Caco-2 (cell line): Measurements from ENCODE around the gene STK10. TPM values are rescaled to one million over a fixed set of nuclear protein-coding genes. Genes with fewer than 3 reads are reported as not detected.
A peak's percentile ranks its signal among the peaks of the same experiment; 100 is the strongest.

Source experiments
- BruUV-seq: library from RNA; stranded (reverse); fragments of 400-500 nt; replicated peaks from 2 replicates; lab custom pipeline; 2021; lab: Mats Ljungman, UMichigan
- CTCF ChIA-PET: fragments of 300-600 bp; sonication (Branson Sonifier 250); formaldehyde crosslinking; loops from one replicate; lab custom pipeline; 2022; ENCODE audit warnings: antibody characterized with exemption; lab: Charles Lee
- POLR2A ChIA-PET: fragments of 300-600 bp; sonication (Branson Sonifier 250); formaldehyde crosslinking; loops from one replicate; lab custom pipeline; 2022; ENCODE audit warnings: antibody characterized with exemption; lab: Charles Lee
- DNase-seq, 2 experiments: peaks; one replicate each; pipeline versions ENCODE4 v3.0.0 to v3.0.0-alpha.2; 2020 to 2022
- H3K27me3 ChIP-seq: replicated peaks from 2 replicates; pipeline ENCODE4 v1.6.0; 2011; ENCODE audit warnings: low read length; ENCODE audit not compliant: control insufficient read depth, insufficient read depth
- H3K36me3 ChIP-seq: 2 replicates; pipeline ENCODE4 v1.5.1; 2011; ENCODE audit warnings: low read length; ENCODE audit not compliant: control insufficient read depth, insufficient read depth
- H3K4me1 ChIP-seq: fragments of 250-450 bp; sonication (Bioruptor Pico); 2 replicates; pipeline ENCODE4 v1.5.1; 2020; ENCODE audit warnings: mild to moderate bottlenecking
- H3K4me3 ChIP-seq: 2 replicates; pipeline ENCODE4 v1.5.1; 2011; ENCODE audit warnings: low read depth, mild to moderate bottlenecking, control low read depth, low read length
- H3K9me3 ChIP-seq: fragments of 250-450 bp; sonication (Bioruptor Pico); 2 replicates; pipeline ENCODE4 v1.5.1; 2020; ENCODE audit warnings: mild to moderate bottlenecking, moderate library complexity
- H3K27ac Mint-ChIP-seq: one replicate; pipeline ENCODE4 v1.8.0; 2022; ENCODE audit warnings: mixed read lengths; ENCODE audit not compliant: unreplicated experiment
- H3K27me3 Mint-ChIP-seq: one replicate; pipeline ENCODE4 v1.8.0; 2022; ENCODE audit warnings: mixed read lengths; ENCODE audit not compliant: insufficient read depth, unreplicated experiment
- H3K36me3 Mint-ChIP-seq: one replicate; pipeline ENCODE4 v1.8.0; 2022; ENCODE audit warnings: mild to moderate bottlenecking, mixed read lengths; ENCODE audit not compliant: insufficient read depth, unreplicated experiment
- H3K4me1 Mint-ChIP-seq: one replicate; pipeline ENCODE4 v1.8.0; 2022; ENCODE audit warnings: low read depth, mixed read lengths; ENCODE audit not compliant: unreplicated experiment
- H3K4me3 Mint-ChIP-seq: one replicate; pipeline ENCODE4 v1.8.0; 2022; ENCODE audit warnings: mild to moderate bottlenecking, moderate library complexity, mixed read lengths; ENCODE audit not compliant: unreplicated experiment
- H3K9me3 Mint-ChIP-seq: one replicate; pipeline ENCODE4 v1.8.0; 2022; ENCODE audit warnings: mixed read lengths; ENCODE audit not compliant: unreplicated experiment
- intact Hi-C: fragments of 100-400 bp; cut with micrococcal nuclease; formaldehyde crosslinking; loops from one replicate; pipeline ENCODE4 v1.10.0; 2022; ENCODE audit not compliant: unreplicated experiment
- total RNA-seq: library from RNA; stranded (reverse); gene quantifications from 2 replicates; pipeline ENCODE4 v1.2.3, GENCODE V29; 2022
- TF ChIP-seq, protein P1 (sequence below), 2 experiments: fragments of 200-600 bp in 1 of 2; IDR thresholded peaks; 1 replicate in 1 of 2; 2 replicates in 1 of 2; pipeline versions ENCODE4 v1.5.1 to v1.8.0; 2011 to 2022; ENCODE audit warnings: antibody characterized with exemption in 1 of 2, control low read depth in 1 of 2, inconsistent platforms in 1 of 2, low read depth in 1 of 2, low read length in 1 of 2, mild to moderate bottlenecking in 1 of 2, moderate library complexity in 1 of 2; ENCODE audit not compliant: insufficient read depth in 1 of 2, severe bottlenecking in 1 of 2, unreplicated experiment in 1 of 2

STK10 gene
- total RNA-seq, 1 experiment from 2014 or later, result 10.3 TPM

DNA sequence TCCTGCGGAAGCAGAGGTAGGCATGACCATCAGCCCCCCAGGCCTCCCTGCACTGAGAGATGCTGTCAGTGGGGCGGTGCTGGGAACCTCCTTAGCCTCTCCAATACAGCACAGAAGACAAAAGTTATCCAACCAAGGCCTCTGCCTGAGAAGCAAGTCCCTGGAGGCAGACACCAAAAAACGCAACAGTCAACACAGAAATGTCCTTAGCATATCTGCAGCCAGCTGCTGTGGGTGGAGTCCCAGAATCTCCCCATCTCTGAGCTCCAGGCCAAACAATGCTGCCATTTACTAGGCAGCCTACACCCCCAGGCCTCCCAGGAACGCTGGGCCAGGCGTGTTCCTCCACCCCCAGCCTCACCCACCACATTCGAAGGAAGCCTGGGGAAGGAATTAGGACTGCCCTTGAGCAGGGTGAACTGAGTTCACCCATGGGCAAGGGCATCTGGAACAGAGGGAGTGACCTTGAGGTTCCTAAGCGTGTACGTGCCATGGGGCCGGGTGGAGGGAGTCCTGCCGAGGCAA is 43.7 kb downstream of the STK10 start:
- peak overlapping the region; percentile 88 for H3K27ac Mint-ChIP-seq
- H3K27me3 ChIP-seq, result no peaks in the 10 kb centered on the region
- no TSS peak for BruUV-seq
- peaks cover 57% of the 10 kb centered on the region for H3K4me1 ChIP-seq
- H3K4me3 ChIP-seq, result no peak overlapping the region
- intact Hi-C loops, result loop anchor here (5.0 kb wide), 1 partner anchor 43 kb away; the partner anchor contains the start of gene STK10
- TF ChIP-seq, protein P1, sequence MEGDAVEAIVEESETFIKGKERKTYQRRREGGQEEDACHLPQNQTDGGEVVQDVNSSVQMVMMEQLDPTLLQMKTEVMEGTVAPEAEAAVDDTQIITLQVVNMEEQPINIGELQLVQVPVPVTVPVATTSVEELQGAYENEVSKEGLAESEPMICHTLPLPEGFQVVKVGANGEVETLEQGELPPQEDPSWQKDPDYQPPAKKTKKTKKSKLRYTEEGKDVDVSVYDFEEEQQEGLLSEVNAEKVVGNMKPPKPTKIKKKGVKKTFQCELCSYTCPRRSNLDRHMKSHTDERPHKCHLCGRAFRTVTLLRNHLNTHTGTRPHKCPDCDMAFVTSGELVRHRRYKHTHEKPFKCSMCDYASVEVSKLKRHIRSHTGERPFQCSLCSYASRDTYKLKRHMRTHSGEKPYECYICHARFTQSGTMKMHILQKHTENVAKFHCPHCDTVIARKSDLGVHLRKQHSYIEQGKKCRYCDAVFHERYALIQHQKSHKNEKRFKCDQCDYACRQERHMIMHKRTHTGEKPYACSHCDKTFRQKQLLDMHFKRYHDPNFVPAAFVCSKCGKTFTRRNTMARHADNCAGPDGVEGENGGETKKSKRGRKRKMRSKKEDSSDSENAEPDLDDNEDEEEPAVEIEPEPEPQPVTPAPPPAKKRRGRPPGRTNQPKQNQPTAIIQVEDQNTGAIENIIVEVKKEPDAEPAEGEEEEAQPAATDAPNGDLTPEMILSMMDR (IDR thresholded peaks at IDR 0.05; ENCODE audit: insufficient read depth in 1 of 2, low read depth in 1 of 2, low read length in 1 of 2, severe bottlenecking in 1 of 2, unreplicated experiment in 1 of 2), result no peak
- H3K9me3 Mint-ChIP-seq, result no peaks in the 10 kb centered on the region
- no peaks in the 10 kb centered on the region for H3K36me3 ChIP-seq
- H3K4me1 Mint-ChIP-seq, result peaks cover 66% of the 10 kb centered on the region
- H3K36me3 Mint-ChIP-seq, result peaks cover 10% of the 10 kb centered on the region
- peak; percentile 47 to 75 for DNase-seq
- ChIA-PET POLR2A (no interaction called here), CTCF (interaction anchor here (0.6 kb wide), 1 partner anchor 9 kb away, joined by 4 read pairs; no protein-coding TSS in a partner anchor)
- H3K4me3 Mint-ChIP-seq, result no peak overlapping the region
- H3K9me3 ChIP-seq, result no peaks in the 10 kb centered on the region
- H3K27me3 Mint-ChIP-seq, result no peaks in the 10 kb centered on the region

DNA sequence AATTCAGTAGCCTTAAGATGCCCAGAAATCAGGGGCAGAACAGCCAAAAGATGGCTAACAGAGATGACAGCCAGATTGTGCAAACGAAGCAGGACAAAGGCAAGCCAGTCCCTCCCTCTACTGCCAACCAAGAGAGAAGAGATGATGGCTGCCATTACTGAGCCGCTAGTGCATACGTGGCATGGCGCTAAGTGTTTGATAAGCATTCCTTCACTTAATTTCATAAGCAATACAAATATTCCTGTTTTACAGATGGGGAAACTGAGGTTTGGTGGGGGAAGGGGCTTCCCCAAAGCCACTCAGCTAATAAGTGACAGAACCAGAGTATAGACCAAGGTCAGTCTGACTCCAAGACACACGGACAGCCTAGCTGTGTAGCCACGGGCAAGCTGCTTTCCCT is 44.1 kb downstream of the STK10 start:
- Histone ChIP-seq H3K9me3 (no peaks in the 10 kb centered on the region), H3K4me3 (no peak overlapping the region), H3K36me3 (no peaks in the 10 kb centered on the region), H3K27me3 (no peaks in the 10 kb centered on the region), H3K4me1 (peaks cover 57% of the 10 kb centered on the region)
- intact Hi-C loops, result loop anchor here (5.0 kb wide), 1 partner anchor 43 kb away; the partner anchor contains the start of gene STK10
- Mint-ChIP-seq H3K27me3 (no peaks in the 10 kb centered on the region), H3K36me3 (peaks cover 10% of the 10 kb centered on the region), H3K4me3 (no peak overlapping the region), H3K4me1 (peaks cover 66% of the 10 kb centered on the region), H3K9me3 (no peaks in the 10 kb centered on the region), H3K27ac (peak overlapping the region; percentile 88)
- BruUV-seq, result no TSS peak
- no peak for DNase-seq
- CTCF ChIA-PET, result no interaction called here
- POLR2A ChIA-PET, result no interaction called here
- TF ChIP-seq, protein P1 (IDR thresholded peaks at IDR 0.05; ENCODE audit: insufficient read depth in 1 of 2, low read depth in 1 of 2, low read length in 1 of 2, severe bottlenecking in 1 of 2, unreplicated experiment in 1 of 2), result no peak

DNA sequence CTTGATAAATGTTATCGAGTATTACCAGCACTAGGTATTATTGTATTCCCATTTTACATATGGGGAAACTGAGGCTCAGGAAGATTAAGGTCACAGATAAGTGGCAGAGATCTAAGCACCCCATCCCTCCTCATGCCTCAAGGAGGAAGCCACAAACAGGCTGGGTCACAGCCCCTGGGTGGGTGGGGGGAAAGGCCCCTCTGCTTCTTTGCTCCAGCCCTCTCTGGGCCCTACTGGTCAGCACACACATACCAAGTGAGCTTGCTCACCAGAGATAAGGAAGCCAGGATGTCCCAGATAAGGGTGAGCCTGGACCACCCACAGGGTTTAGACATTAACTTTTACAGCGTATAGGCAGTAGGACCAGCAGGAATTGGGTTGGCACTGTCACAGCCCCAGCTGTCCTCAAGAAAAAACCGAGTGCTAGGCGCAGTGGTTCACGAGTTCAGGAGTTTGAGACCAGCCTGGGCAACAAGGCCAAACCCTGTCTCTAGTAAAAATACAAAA is 45.3 kb downstream of the STK10 start:
- POLR2A ChIA-PET, result no interaction called here

More for the DNA sequence above, 45.3 kb downstream of the STK10 start:
- intact Hi-C loops, result loop anchor here (5.0 kb wide), 1 partner anchor 45 kb away; the partner anchor contains the start of gene STK10
- CTCF ChIA-PET, result interaction anchor here (1.0 to 1.2 kb wide), 3 partner anchors 20 to 46 kb away, joined by 3 read pairs; partner anchors contain the start of gene STK10
- Histone ChIP-seq H3K36me3 (no peaks in the 10 kb centered on the region), H3K27me3 (no peaks in the 10 kb centered on the region), H3K9me3 (no peaks in the 10 kb centered on the region), H3K4me1 (peaks cover 57% of the 10 kb centered on the region), H3K4me3 (no peak overlapping the region)
- TF ChIP-seq, protein P1 (IDR thresholded peaks at IDR 0.05; ENCODE audit: insufficient read depth in 1 of 2, low read depth in 1 of 2, low read length in 1 of 2, severe bottlenecking in 1 of 2, unreplicated experiment in 1 of 2), result no peak
- peak; percentile 72 to 87 for DNase-seq
- no peaks in the 10 kb centered on the region for H3K9me3 Mint-ChIP-seq
- no TSS peak for BruUV-seq
- H3K27me3 Mint-ChIP-seq, result no peaks in the 10 kb centered on the region
- H3K27ac Mint-ChIP-seq, result peak overlapping the region; percentile 88
- H3K4me3 Mint-ChIP-seq, result peak overlapping the region; percentile 7
- H3K4me1 Mint-ChIP-seq, result peaks cover 62% of the 10 kb centered on the region
- H3K36me3 Mint-ChIP-seq, result peaks cover 10% of the 10 kb centered on the region
